Type B pancreatic cell (in vitro differentiated cells): ENCODE results near the gene ACTR1A. TPM values are rescaled to one million over a fixed set of nuclear protein-coding genes. Genes with fewer than 3 reads are reported as not detected.

Source experiments
- DNase-seq: peaks from one replicate; pipeline ENCODE4 v3.0.0; 2021; ENCODE audit warnings: mixed read lengths; ENCODE audit not compliant: unreplicated experiment; ENCODE audit errors: extremely low spot score
- H3K27ac Mint-ChIP-seq: 2 replicates; pipeline ENCODE4 v1.8.0; 2021; ENCODE audit warnings: mild to moderate bottlenecking, mixed read lengths
- H3K27me3 Mint-ChIP-seq: 2 replicates; pipeline ENCODE4 v1.8.0; 2021; ENCODE audit warnings: mixed read lengths
- H3K36me3 Mint-ChIP-seq: 2 replicates; pipeline ENCODE4 v1.8.0; 2021; ENCODE audit warnings: mixed read lengths
- H3K4me1 Mint-ChIP-seq: one replicate; pipeline ENCODE4 v1.8.0; 2021; ENCODE audit warnings: mixed read lengths; ENCODE audit not compliant: unreplicated experiment
- H3K4me3 Mint-ChIP-seq: 2 replicates; pipeline ENCODE4 v1.8.0; 2021; ENCODE audit warnings: mild to moderate bottlenecking, mixed read lengths
- H3K9me3 Mint-ChIP-seq: 2 replicates; pipeline ENCODE4 v1.8.0; 2021; ENCODE audit warnings: mixed read lengths
- total RNA-seq: library from RNA; stranded (reverse); gene quantifications from 2 replicates; pipeline ENCODE4 v1.2.1, GENCODE V29; 2021; ENCODE audit warnings: low replicate concordance
- TF ChIP-seq, protein P1 (sequence below): fragments of 200-600 bp; sonication (generic); conservative IDR thresholded peaks from 2 replicates; pipeline ENCODE4 v1.5.0; 2021; ENCODE audit warnings: antibody characterized with exemption, mild to moderate bottlenecking

ACTR1A gene
- total RNA-seq, 1 donor from 2014 or later = 95.4 TPM

DNA sequence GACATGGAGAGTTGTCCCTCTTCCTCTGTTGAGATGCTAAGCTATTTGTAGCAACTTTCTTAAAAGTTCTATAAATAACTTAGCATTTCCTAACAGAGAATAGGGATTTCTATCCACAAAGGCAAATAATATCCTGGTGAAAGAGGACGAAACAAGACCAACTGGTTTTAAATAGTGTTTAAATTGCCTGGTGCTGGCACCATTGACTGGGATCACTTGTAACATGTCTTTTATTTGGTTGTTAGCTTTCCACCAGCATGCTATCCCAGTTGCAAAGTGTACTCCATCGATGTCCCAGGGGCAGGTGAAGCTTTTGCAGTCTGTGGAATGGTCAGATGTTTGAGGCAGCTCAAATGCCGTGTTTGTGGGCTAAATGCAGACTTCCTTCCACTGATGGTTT, 5.0 kb upstream of the ACTR1A start:
- no peaks in the 10 kb centered on the region for H3K27me3 Mint-ChIP-seq
- H3K36me3 Mint-ChIP-seq = peaks cover 19% of the 10 kb centered on the region
- H3K27ac Mint-ChIP-seq = no peak overlapping the region
- H3K4me3 Mint-ChIP-seq = peak overlapping the region; percentile 46
- no peak for DNase-seq
- H3K9me3 Mint-ChIP-seq = no peaks in the 10 kb centered on the region
- peaks cover 30% of the 10 kb centered on the region for H3K4me1 Mint-ChIP-seq
- TF ChIP-seq, protein P1, sequence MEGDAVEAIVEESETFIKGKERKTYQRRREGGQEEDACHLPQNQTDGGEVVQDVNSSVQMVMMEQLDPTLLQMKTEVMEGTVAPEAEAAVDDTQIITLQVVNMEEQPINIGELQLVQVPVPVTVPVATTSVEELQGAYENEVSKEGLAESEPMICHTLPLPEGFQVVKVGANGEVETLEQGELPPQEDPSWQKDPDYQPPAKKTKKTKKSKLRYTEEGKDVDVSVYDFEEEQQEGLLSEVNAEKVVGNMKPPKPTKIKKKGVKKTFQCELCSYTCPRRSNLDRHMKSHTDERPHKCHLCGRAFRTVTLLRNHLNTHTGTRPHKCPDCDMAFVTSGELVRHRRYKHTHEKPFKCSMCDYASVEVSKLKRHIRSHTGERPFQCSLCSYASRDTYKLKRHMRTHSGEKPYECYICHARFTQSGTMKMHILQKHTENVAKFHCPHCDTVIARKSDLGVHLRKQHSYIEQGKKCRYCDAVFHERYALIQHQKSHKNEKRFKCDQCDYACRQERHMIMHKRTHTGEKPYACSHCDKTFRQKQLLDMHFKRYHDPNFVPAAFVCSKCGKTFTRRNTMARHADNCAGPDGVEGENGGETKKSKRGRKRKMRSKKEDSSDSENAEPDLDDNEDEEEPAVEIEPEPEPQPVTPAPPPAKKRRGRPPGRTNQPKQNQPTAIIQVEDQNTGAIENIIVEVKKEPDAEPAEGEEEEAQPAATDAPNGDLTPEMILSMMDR = no peak

DNA sequence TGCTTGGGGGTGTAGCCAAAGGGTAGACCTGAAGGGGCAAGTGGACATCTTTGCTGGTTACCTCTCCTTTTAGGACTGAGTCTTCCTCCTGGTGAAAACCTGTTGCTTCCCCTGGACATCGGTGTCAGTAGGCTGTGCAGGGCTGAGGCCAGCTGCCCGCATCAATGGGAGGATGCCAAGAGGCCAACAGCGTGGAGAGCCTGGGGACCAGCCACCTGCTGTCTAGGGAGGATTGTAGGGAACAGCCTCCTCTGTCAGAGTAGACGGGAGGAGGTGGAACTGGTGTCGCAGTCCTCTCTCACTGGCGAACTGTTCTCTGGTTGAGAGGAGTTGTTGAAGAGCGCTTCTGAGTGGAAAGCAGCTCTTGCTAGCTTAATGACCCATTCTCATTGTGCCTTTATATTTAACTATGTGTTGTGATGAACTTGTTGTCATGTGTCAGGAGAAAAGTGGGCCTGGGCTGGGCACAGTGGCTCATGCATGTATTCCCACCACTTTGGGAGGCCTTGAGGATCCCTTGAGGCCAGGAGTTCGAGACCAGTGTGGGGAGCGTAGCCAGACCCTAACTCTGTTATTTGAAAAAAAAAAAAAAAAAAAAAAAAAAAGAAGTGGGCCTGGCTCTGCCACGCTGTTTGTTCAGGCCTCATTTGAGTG, 3.1 kb upstream of the ACTR1A start:
- Mint-ChIP-seq H3K4me1 (peaks cover 23% of the 10 kb centered on the region), H3K4me3 (peak overlapping the region; percentile 67), H3K9me3 (no peaks in the 10 kb centered on the region), H3K27ac (no peak overlapping the region), H3K36me3 (peaks cover 14% of the 10 kb centered on the region), H3K27me3 (no peaks in the 10 kb centered on the region)
- TF ChIP-seq, protein P1 = no peak
- DNase-seq = no peak

DNA sequence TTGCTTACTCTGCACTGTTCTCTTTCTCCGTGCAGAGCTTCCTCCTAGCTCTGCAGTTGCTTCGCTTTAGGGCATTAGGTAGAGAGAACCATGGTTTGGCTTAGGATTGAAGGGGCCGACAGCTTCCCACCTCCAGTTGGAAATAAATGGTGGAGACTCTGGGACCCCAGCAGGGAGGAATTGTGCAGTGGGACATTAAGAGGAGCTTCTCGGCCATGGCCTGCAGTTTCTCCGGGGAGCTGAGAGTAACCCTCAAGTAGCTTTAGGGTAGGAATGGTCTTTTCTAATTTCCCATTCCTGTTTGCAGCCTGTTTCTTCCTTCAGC, 2.4 kb upstream of the ACTR1A start:
- peaks cover 14% of the 10 kb centered on the region for H3K36me3 Mint-ChIP-seq
- TF ChIP-seq, protein P1 = no peak
- H3K27me3 Mint-ChIP-seq = no peaks in the 10 kb centered on the region
- H3K4me3 Mint-ChIP-seq = no peak overlapping the region
- DNase-seq = no peak
- H3K27ac Mint-ChIP-seq = peak overlapping the region; percentile 85
- H3K4me1 Mint-ChIP-seq = peaks cover 23% of the 10 kb centered on the region
- no peaks in the 10 kb centered on the region for H3K9me3 Mint-ChIP-seq

DNA sequence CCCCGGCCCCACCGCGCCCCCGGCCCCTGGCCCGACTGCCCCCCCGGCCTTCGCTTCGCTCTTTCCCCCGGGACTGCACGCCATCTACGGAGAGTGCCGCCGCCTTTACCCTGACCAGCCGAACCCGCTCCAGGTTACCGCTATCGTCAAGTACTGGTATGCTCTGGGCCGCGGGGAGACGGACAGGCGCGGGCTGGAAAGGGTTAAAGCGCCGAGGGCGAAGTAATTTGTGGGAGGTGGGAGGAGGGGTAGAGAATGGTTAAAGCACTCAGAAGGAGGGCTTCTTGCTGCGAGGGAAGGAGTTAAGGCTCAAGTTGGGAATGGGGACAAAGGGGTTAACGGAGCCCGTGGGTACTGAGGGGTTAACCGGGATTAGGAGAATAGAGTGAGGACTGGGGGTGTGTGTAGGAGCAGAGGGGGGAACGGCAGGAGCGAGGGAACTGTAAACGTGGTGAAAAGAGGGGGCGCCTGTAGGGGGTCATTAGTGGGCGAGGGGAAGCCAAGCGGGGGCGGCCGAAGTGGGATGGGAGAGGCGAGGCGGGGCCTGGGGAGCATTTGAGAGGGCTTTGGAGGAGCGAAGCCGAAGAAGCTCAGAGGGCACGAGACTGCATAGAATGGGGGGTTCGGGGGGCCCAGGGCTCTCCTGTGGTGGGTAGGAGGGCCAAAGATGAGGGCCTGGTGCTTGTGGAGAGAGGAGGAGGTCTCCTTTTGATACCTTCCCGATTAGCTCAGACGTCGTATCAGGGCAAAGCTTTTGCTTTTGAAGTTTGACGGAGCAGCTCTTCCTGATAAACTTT, 1.9 kb upstream of the ACTR1A start:
- peaks cover 10% of the 10 kb centered on the region for H3K36me3 Mint-ChIP-seq
- peak; percentile 78 for DNase-seq

DNA sequence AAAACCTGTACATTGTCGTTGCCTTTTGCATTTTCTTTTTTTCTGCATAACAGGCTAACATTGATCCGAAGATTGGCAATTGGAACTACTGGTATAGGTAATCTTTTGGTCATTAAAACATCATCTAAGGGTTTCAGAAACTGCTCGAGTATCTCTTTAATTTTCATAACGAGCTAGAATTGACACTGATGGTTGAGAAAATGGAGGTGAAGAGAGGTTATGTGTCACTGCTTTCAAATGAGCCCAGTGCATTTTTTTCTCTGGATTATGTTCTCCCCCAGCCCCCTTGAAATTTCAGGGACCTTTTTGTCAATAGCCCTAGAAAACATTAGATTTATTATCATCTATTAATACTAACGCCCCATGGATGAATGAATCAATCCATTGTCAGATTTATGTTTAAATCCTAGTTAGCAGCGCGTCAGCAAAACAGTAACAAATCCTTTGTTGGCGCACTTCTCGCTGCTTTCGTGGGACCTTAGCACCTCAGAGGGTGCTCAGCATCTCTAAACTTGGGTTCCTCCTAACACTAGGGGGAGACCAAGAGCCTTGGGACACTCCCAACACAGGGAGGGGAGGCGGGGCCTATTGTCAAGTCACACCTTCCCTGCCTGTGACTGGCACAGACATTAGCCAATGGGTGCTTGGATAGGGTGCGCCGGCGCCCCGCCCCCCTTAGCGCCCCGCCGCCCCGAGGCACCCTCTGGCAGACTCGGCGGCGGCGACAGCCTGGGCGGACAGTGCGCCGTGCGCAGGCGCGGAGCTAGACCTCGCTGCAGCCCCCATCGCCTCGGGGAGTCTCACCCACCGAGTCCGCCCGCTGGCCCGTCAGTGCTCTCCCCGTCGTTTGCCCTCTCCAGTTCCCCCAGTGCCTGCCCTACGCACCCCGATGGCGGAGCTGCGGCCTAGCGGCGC, 1.0 kb upstream of the ACTR1A start, which contains the start of gene SUFU:
TSS of gene SUFU (plus strand) at position 709 of the 915 bp plus-strand sequence. CDS start at position 890, 181 bp downstream.
- peaks cover 7% of the 10 kb centered on the region for H3K36me3 Mint-ChIP-seq
- H3K4me3 Mint-ChIP-seq = no peak within 1 kb of the TSS
- TF ChIP-seq, protein P1 = peak; percentile 94
- DNase-seq = peak; percentile 98
- H3K4me1 Mint-ChIP-seq = peaks cover 33% of the 10 kb centered on the region
- H3K9me3 Mint-ChIP-seq = no peaks in the 10 kb centered on the region
- no peaks in the 10 kb centered on the region for H3K27me3 Mint-ChIP-seq
- peak within 1 kb of the TSS; percentile 85 for H3K27ac Mint-ChIP-seq

More for the DNA sequence above, 1.9 kb upstream of the ACTR1A start:
- peak overlapping the region; percentile 85 for H3K27ac Mint-ChIP-seq
- no peaks in the 10 kb centered on the region for H3K27me3 Mint-ChIP-seq
- H3K9me3 Mint-ChIP-seq = no peaks in the 10 kb centered on the region
- TF ChIP-seq, protein P1 = no peak
- H3K4me3 Mint-ChIP-seq = no peak overlapping the region
- peaks cover 28% of the 10 kb centered on the region for H3K4me1 Mint-ChIP-seq
